ENCODE measurements around the gene CPNE5.

The CPNE5 gene

GRCh38 chr6:36839749-36840431 lies 646 bp upstream of the CPNE5 start:
- peak overlapping the region; percentile 36 for H3K4me3 ChIP-seq (replicated peaks; ENCODE audit: insufficient read depth, low read length)
- TF ChIP-seq POLR2AphosphoS5 (IDR thresholded peaks at IDR 0.05; ENCODE audit: low read depth) (no peak), SPI1 (IDR thresholded peaks at IDR 0.05; ENCODE audit: borderline replicate concordance, low read depth) (no peak), REST (IDR thresholded peaks at IDR 0.05; ENCODE audit: insufficient replicate concordance, low read depth) (no peak), GABPA (IDR thresholded peaks at IDR 0.05; ENCODE audit: low read depth) (no peak)
- TF ChIP-seq, protein P1, sequence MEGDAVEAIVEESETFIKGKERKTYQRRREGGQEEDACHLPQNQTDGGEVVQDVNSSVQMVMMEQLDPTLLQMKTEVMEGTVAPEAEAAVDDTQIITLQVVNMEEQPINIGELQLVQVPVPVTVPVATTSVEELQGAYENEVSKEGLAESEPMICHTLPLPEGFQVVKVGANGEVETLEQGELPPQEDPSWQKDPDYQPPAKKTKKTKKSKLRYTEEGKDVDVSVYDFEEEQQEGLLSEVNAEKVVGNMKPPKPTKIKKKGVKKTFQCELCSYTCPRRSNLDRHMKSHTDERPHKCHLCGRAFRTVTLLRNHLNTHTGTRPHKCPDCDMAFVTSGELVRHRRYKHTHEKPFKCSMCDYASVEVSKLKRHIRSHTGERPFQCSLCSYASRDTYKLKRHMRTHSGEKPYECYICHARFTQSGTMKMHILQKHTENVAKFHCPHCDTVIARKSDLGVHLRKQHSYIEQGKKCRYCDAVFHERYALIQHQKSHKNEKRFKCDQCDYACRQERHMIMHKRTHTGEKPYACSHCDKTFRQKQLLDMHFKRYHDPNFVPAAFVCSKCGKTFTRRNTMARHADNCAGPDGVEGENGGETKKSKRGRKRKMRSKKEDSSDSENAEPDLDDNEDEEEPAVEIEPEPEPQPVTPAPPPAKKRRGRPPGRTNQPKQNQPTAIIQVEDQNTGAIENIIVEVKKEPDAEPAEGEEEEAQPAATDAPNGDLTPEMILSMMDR (IDR thresholded peaks at IDR 0.05; ENCODE audit: insufficient read depth, low read length): no peak
- H3K27me3 ChIP-seq (ENCODE audit: insufficient read depth, poor library complexity, severe bottlenecking): peaks cover 17% of the 10 kb centered on the region
- DNase-seq (ENCODE audit: low read depth in 1 of 2, low spot score in 1 of 2): peak in 1 of 2 experiments; percentile 15
- no peak overlapping the region for H3K27ac ChIP-seq (replicated peaks)

- DNase-seq (ENCODE audit: low read depth in 1 of 2, low spot score in 1 of 2): no peak
- Histone ChIP-seq H3K4me3 (replicated peaks; ENCODE audit: insufficient read depth, low read length) (no peak overlapping the region), H3K27ac (replicated peaks) (no peak overlapping the region), H3K27me3 (ENCODE audit: insufficient read depth, poor library complexity, severe bottlenecking) (peaks cover 17% of the 10 kb centered on the region)
- no peak for TF ChIP-seq GABPA (IDR thresholded peaks at IDR 0.05; ENCODE audit: low read depth)
- TF ChIP-seq REST (IDR thresholded peaks at IDR 0.05; ENCODE audit: insufficient replicate concordance, low read depth): no peak
- TF ChIP-seq SPI1 (IDR thresholded peaks at IDR 0.05; ENCODE audit: borderline replicate concordance, low read depth): no peak
- TF ChIP-seq POLR2AphosphoS5 (IDR thresholded peaks at IDR 0.05; ENCODE audit: low read depth): no peak
- TF ChIP-seq, protein P1 (IDR thresholded peaks at IDR 0.05; ENCODE audit: insufficient read depth, low read length): no peak
These were observed 1.6 kb downstream of the CPNE5 start for GRCh38 chr6:36837686-36838085.

GRCh38 chr6:36837022-36837339 lies 2.3 kb downstream of the CPNE5 start:
- no peak overlapping the region for H3K27ac ChIP-seq (replicated peaks)
- peaks cover 17% of the 10 kb centered on the region for H3K27me3 ChIP-seq (ENCODE audit: insufficient read depth, poor library complexity, severe bottlenecking)
- no peak overlapping the region for H3K4me3 ChIP-seq (replicated peaks; ENCODE audit: insufficient read depth, low read length)
- TF ChIP-seq, protein P1 (IDR thresholded peaks at IDR 0.05; ENCODE audit: insufficient read depth, low read length): no peak
- no peak for TF ChIP-seq POLR2AphosphoS5 (IDR thresholded peaks at IDR 0.05; ENCODE audit: low read depth)
- TF ChIP-seq GABPA (IDR thresholded peaks at IDR 0.05; ENCODE audit: low read depth): no peak
- TF ChIP-seq SPI1 (IDR thresholded peaks at IDR 0.05; ENCODE audit: borderline replicate concordance, low read depth): no peak
- TF ChIP-seq REST (IDR thresholded peaks at IDR 0.05; ENCODE audit: insufficient replicate concordance, low read depth): no peak
- no peak for DNase-seq (ENCODE audit: low read depth in 1 of 2, low spot score in 1 of 2)
